ENCODE data around the gene ANKS1A. TPM values are rescaled to one million over a fixed set of nuclear protein-coding genes. Genes with fewer than 3 reads are reported as not detected.

The ANKS1A gene
- total and polyA plus RNA-seq, 2 of the 4 experiments (the other 2 are of a cell fraction), result 7.2 to 7.5 TPM

DNA sequence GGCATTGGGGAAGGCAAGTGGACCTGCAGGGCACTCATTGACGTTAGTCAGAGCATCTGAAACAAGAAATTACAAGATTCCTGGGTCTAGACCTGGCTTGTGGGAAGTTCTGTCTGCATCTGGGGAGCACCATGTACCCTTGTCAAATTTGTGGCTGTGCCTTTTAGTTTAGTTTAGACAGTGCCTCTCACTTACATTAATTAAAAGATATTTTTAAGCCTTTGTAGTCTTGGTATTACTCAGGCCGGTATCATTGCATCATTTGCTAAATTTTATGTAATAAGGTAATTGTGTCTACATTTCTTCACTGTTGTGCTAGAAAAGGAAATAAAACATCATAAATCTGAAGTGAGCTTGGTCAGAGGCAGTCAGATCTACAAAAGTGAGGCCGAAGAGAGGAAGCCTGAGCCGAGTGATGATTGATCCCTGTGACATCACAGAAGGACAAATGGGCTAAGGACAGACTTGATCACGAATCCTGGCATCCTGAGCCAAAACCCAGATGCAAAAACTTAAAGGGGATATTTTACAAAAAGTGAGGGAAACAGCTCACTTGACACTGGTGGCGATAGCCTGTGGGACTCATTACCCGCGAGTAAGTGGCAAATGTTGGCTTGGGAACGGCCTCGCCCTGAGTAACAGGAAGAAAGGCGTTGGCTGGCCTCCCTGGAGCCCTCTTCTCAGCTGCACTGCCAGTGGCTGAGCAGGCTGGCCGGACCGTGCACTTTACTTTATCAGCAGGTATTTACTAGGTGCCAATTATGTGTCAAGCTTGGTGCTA, 145.5 kb downstream of the ANKS1A start:
- in situ Hi-C loops (cut with MboI; ENCODE audit: low sequenced_read_pairs) (no loop called here), dilution Hi-C loops (cut with HindIII; ENCODE audit: low sequenced_read_pairs, unreplicated experiment) (no loop called here), intact Hi-C loops (cut with micrococcal nuclease) (no loop called here)
- TF ChIP-seq CEBPB (IDR thresholded peaks at IDR 0.05; ENCODE audit: low read depth, low read length), result peak; percentile 48
- no peak for TF ChIP-seq CHD1 (IDR thresholded peaks at IDR 0.05; ENCODE audit: low read depth, low read length)
- DNase-seq, result no peak
- ChIA-PET CTCF (no interaction called here), POLR2A (ENCODE audit: unreplicated experiment) (no interaction called here)
- Histone ChIP-seq H2BK5ac (ENCODE audit: low read depth, low read length, poor library complexity, severe bottlenecking) (no peak overlapping the region), H3K9me1 (ENCODE audit: insufficient read depth, low read length) (peaks cover 15% of the 10 kb centered on the region; the same call in 1 of the 2 replicates), H4K91ac (ENCODE audit: insufficient read depth, low read depth, low read length) (no peak overlapping the region), H3K14ac (replicated peaks; ENCODE audit: low read depth, low read length) (no peak overlapping the region), H3K4ac (ENCODE audit: low read depth, low read length) (0 out of 2 replicates have a peak overlapping the region, but pooled peaks have one; percentile 25), H3K9ac (ENCODE audit: low read depth, low read length) (no peak overlapping the region), H3K9me3 (ENCODE audit: control insufficient read depth, insufficient read depth, low read length) (0 out of 2 replicates have a peak, but pooled peaks cover 2% of the 10 kb centered on the region), H2AFZ (replicated peaks; ENCODE audit: low read length, poor library complexity) (no peak overlapping the region), H2AK9ac (replicated peaks; ENCODE audit: low read depth, low read length, poor library complexity) (no peak overlapping the region), H3K36me3 (ENCODE audit: control insufficient read depth, insufficient read depth, low read length) (peaks cover 1% of the 10 kb centered on the region; the same call in 1 of the 2 replicates), H2BK120ac (ENCODE audit: low read depth, low read length) (no peak overlapping the region), H4K8ac (ENCODE audit: low read depth in 2 of 2, low read length in 2 of 2) (no peak overlapping the region), H3K27me3 (ENCODE audit: control insufficient read depth, insufficient read depth, low read length) (no peaks in the 10 kb centered on the region), H3K4me3 (ENCODE audit: insufficient read depth, low read depth, low read length) (no peak overlapping the region), H3K79me1 (ENCODE audit: low read depth in 1 of 2, low read length in 2 of 2) (no peaks in the 10 kb centered on the region; a peak in 1 of 4 replicates), H2BK20ac (ENCODE audit: low read depth, low read length) (no peak overlapping the region), H3K23ac (ENCODE audit: low read depth, low read length) (0 out of 2 replicates have a peak overlapping the region, but pooled peaks have one; percentile 52), H3K4me2 (ENCODE audit: low read depth, low read length) (no peak overlapping the region), H4K5ac (ENCODE audit: low read depth, low read length) (no peak overlapping the region; the same call in 1 of the 2 replicates), H2BK15ac (ENCODE audit: low read depth, low read length) (no peak overlapping the region), H3K56ac (ENCODE audit: extremely low read depth, insufficient read depth, low read length) (no peak overlapping the region), H3K4me1 (ENCODE audit: control insufficient read depth, insufficient read depth, low read length) (peaks cover 6% of the 10 kb centered on the region; the same call in 1 of the 2 replicates), H3K18ac (ENCODE audit: low read depth, low read length) (no peak overlapping the region), H4K20me1 (ENCODE audit: insufficient read depth, low read length) (no peaks in the 10 kb centered on the region), H3K27ac (ENCODE audit: insufficient read depth, low read length) (no peak overlapping the region), H2AK5ac (ENCODE audit: low read depth, low read length) (no peak overlapping the region)
- WGBS, 2 experiments (ENCODE audit: extremely low coverage in 2 of 2, insufficient read length in 1 of 2), result 56% methylated on average over 7 of the region's 13 CpGs; no CpG with 5 or more reads in 1 of the 2 experiments
- no TSS peak for BruUV-seq (replicated peaks)
- no peak for ATAC-seq (ENCODE audit: low read depth)

Measured in IMR-90 (cell line).